Muscle layer of colon (tissue), 2 donors: ENCODE measurements around the gene AHNAK2.

Experiments used
- H3K27ac ChIP-seq: one replicate; pipeline ENCODE4 v1.7.0; 2013; ENCODE audit warnings: low read depth, mild to moderate bottlenecking, low read length, moderate library complexity
- H3K27me3 ChIP-seq, 2 donors: one replicate each; pipeline ENCODE4 v1.7.0; 2013; ENCODE audit warnings: low read length in 2 of 2, mild to moderate bottlenecking in 2 of 2; ENCODE audit not compliant: insufficient read depth in 2 of 2, control insufficient read depth in 1 of 2
- H3K36me3 ChIP-seq: one replicate; pipeline ENCODE4 v1.7.0; 2013; ENCODE audit warnings: mild to moderate bottlenecking, low read length; ENCODE audit not compliant: insufficient read depth
- H3K4me1 ChIP-seq: one replicate; pipeline ENCODE4 v1.7.0; 2013; ENCODE audit warnings: mild to moderate bottlenecking, low read length; ENCODE audit not compliant: insufficient read depth
- H3K4me3 ChIP-seq, 2 donors: one replicate each; pipeline ENCODE4 v1.7.0; 2013; ENCODE audit warnings: low read length in 2 of 2, low read depth in 1 of 2, mild to moderate bottlenecking in 1 of 2, moderate library complexity in 1 of 2
- H3K9ac ChIP-seq: one replicate; pipeline ENCODE4 v1.7.0; 2013; ENCODE audit warnings: low read length
- H3K9me3 ChIP-seq: one replicate; pipeline ENCODE4 v1.7.0; 2013; ENCODE audit warnings: mild to moderate bottlenecking, low read length
- donor health status: abdominal sarcoma.
- donor health status: Adenocarcinoma of cecum.

Gene AHNAK2

DNA sequence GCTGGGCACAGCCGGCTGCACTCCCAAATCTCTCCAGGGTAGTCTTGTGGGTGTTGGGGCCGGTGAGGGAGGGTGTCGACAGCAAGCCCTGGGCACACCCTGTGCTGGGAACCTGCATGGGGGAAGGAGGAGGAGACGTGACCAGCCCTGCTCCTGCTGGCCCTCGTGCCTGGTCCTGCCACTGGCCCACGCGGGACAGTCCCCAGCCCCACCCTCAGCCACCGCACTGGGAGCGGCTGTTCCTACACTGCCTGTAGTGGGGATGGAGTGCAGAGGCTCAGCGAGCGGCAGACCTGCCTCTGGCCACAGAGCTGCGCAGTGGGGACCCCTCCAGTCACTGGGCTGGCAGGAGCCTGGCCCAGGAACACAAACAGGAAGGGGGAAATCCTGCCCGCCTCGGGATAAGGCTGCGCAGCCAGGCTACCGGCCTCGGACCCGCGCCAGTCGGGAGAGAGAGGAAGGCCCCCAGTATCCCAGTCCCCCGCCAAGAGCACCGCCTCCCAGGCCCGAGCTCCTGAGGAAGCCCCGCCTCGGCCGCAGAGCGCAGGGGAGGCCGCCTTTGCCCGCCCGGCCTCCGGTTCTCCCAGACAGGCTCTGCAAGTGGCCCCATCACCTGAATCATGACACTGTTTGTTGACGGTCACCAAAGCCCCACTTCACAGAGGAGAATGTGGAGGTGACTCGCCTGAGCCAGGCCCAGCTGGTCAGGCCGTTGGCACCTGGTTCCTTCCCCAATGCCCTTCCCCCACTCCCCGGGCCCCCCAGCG is 10.6 kb downstream of the AHNAK2 start:
- Histone ChIP-seq H3K27ac (peak overlapping the region; percentile 96), H3K36me3 (no peaks in the 10 kb centered on the region), H3K27me3 (no peaks in the 10 kb centered on the region), H3K9me3 (no peaks in the 10 kb centered on the region), H3K9ac (peak overlapping the region; percentile 67), H3K4me3 (peak overlapping the region; percentile 69 to 82), H3K4me1 (peaks cover 58% of the 10 kb centered on the region)

- Histone ChIP-seq H3K36me3 (no peaks in the 10 kb centered on the region), H3K27ac (peak overlapping the region; percentile 96), H3K4me3 (peak overlapping the region; percentile 69 to 82), H3K9me3 (no peaks in the 10 kb centered on the region), H3K27me3 (no peaks in the 10 kb centered on the region), H3K9ac (peak overlapping the region; percentile 67), H3K4me1 (peaks cover 52% of the 10 kb centered on the region)
These were observed 11.2 kb downstream of the AHNAK2 start for GRCh38 chr14:104966981-104967385.

- Histone ChIP-seq H3K27ac (peak overlapping the region; percentile 96), H3K9ac (no peak overlapping the region), H3K27me3 (no peaks in the 10 kb centered on the region), H3K4me3 (no peak overlapping the region), H3K9me3 (no peaks in the 10 kb centered on the region), H3K36me3 (no peaks in the 10 kb centered on the region), H3K4me1 (peaks cover 46% of the 10 kb centered on the region)
These were observed 11.8 kb downstream of the AHNAK2 start for GRCh38 chr14:104966261-104966865.

- no peaks in the 10 kb centered on the region for H3K9me3 ChIP-seq
- no peak overlapping the region for H3K9ac ChIP-seq
- no peaks in the 10 kb centered on the region for H3K36me3 ChIP-seq
- peak overlapping the region in 1 of 2 donors; percentile 5 for H3K4me3 ChIP-seq
- no peaks in the 10 kb centered on the region for H3K27me3 ChIP-seq
- H3K27ac ChIP-seq, result no peak overlapping the region
- peaks cover 39% of the 10 kb centered on the region for H3K4me1 ChIP-seq
These were observed 12.5 kb downstream of the AHNAK2 start for GRCh38 chr14:104965561-104966231.

- Histone ChIP-seq H3K9ac (no peak overlapping the region), H3K36me3 (no peaks in the 10 kb centered on the region)
These were observed 13.6 kb downstream of the AHNAK2 start for GRCh38 chr14:104964546-104964945.

DNA sequence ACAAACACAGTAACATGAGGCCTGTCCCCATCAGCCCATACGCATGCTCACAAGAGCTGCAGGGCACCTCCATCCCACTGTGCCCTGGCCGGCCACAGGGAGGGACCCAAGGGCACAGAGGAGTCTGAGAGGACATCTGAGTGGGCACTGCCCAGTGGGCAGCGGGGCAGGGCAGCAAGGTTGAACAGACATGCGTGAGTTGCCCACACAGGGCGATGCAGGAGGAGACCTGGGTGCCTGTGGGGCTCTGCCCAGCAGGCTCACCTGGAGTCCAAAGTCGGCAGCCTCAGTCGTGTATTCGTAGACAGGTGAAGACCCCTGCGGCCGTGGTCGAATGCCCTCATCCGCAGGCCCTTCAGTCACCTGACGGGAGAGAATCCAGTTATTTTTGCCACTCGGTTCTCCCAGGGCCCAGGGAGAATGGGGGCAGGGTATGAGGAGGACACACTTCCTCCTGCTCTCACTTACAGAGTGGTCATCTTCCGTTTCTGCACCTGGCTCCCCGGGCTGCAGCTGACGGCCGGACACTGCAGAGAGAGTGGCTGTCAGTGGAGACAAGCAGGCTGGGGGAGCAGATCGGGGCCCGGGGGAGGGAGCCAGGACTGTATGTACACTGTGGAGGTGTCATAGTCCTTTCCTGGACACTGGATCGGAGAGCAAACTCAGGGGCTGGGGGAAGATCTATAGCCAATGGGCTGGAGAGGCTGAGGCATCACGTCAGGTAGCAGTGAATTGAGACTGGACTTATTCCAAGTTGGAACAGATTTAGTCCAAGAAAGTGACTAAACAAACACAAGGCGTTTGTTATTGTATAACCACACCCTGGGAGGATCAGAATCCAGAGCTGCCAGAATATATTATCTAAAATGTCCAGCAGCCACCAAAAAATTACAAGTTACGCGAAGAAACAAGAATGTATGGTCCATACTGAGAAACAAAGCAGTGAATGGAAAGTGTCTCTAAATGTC is 20.7 kb downstream of the AHNAK2 start:
- Histone ChIP-seq H3K4me1 (peaks cover 10% of the 10 kb centered on the region), H3K9me3 (no peaks in the 10 kb centered on the region), H3K27me3 (no peaks in the 10 kb centered on the region), H3K36me3 (peaks cover 38% of the 10 kb centered on the region), H3K27ac (no peak overlapping the region), H3K4me3 (no peak overlapping the region), H3K9ac (no peak overlapping the region)

More at GRCh38 chr14:104964546-104964945, 13.6 kb downstream of the AHNAK2 start:
- no peaks in the 10 kb centered on the region for H3K27me3 ChIP-seq
- no peak overlapping the region for H3K4me3 ChIP-seq
- peaks cover 33% of the 10 kb centered on the region for H3K4me1 ChIP-seq
- no peak overlapping the region for H3K27ac ChIP-seq
- H3K9me3 ChIP-seq, result no peaks in the 10 kb centered on the region

GRCh38 chr14:104956290-104956890 is 21.8 kb downstream of the AHNAK2 start:
- Histone ChIP-seq H3K9me3 (no peaks in the 10 kb centered on the region), H3K27me3 (no peaks in the 10 kb centered on the region), H3K4me1 (peaks cover 10% of the 10 kb centered on the region), H3K9ac (no peak overlapping the region), H3K36me3 (peaks cover 38% of the 10 kb centered on the region), H3K27ac (no peak overlapping the region), H3K4me3 (no peak overlapping the region)

- no peak overlapping the region for H3K4me3 ChIP-seq
- H3K9me3 ChIP-seq, result no peaks in the 10 kb centered on the region
- H3K4me1 ChIP-seq, result peaks cover 10% of the 10 kb centered on the region
- H3K9ac ChIP-seq, result no peak overlapping the region
- H3K27me3 ChIP-seq, result no peaks in the 10 kb centered on the region
- H3K36me3 ChIP-seq, result peaks cover 38% of the 10 kb centered on the region
- no peak overlapping the region for H3K27ac ChIP-seq
These were observed 22.8 kb downstream of the AHNAK2 start for GRCh38 chr14:104955396-104955770.

DNA sequence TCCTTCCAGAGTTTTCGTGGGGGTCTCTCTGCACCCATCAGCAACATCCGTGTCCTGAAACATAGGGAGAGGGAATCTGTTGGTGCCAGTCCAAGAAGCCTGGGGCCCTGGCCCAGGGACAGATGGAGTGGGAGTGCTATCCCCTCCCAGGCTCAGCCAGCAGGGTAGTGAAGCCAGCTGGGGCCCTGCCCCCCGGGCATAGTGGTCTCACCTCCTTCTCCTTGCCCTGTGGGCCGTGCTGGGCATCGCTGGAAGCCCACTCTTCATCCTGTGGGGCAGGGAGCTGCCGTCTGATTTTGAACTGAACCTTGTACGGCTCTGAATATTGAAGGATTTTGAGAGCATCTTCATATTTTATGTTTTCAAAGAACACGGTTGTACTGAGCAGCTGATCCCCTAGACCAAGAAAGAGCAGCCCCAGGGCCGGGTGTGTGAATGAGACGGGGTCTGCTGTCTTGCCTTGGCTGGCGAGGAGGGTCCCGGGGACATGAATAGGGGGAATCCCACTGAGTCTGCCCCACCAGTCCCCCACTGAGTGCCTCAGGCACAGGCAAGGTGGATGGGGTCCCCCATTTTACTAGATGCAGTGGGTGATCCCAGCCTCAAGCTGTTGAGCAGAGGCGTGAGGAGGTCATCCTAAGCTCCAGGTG is 23.3 kb downstream of the AHNAK2 start:
- no peak overlapping the region for H3K9ac ChIP-seq
- no peaks in the 10 kb centered on the region for H3K27me3 ChIP-seq
- H3K36me3 ChIP-seq, result peaks cover 38% of the 10 kb centered on the region
- peaks cover 10% of the 10 kb centered on the region for H3K4me1 ChIP-seq
- no peak overlapping the region for H3K4me3 ChIP-seq
- no peak overlapping the region for H3K27ac ChIP-seq
- H3K9me3 ChIP-seq, result no peaks in the 10 kb centered on the region

- no peak overlapping the region for H3K27ac ChIP-seq
- no peaks in the 10 kb centered on the region for H3K27me3 ChIP-seq
- peaks cover 38% of the 10 kb centered on the region for H3K36me3 ChIP-seq
- no peaks in the 10 kb centered on the region for H3K9me3 ChIP-seq
- H3K9ac ChIP-seq, result no peak overlapping the region
- H3K4me3 ChIP-seq, result no peak overlapping the region
- peaks cover 10% of the 10 kb centered on the region for H3K4me1 ChIP-seq
These were observed 24.1 kb downstream of the AHNAK2 start for GRCh38 chr14:104953896-104954656.
